ENCODE results near the gene ADRA1B.
"Not testable (repeated sequence)": the region's sequence is repeated elsewhere in the genome, so short reads cannot be mapped to it uniquely, and the experiment has no call there.

Gene ADRA1B

GRCh38 chr5:159933531-159934485, 17.5 kb downstream of the ADRA1B start:
- DNase-seq: no peak

GRCh38 chr5:159935946-159936345, 19.7 kb downstream of the ADRA1B start:
- no peak for DNase-seq

- DNase-seq: no peak
Observed at GRCh38 chr5:159936686-159937329, 20.5 kb downstream of the ADRA1B start.

- DNase-seq: no peak
Observed at GRCh38 chr5:159937580-159937979, 21.3 kb downstream of the ADRA1B start.

- DNase-seq: no peak
Observed at GRCh38 chr5:159943326-159943725, 27.0 kb downstream of the ADRA1B start.

GRCh38 chr5:159944056-159944600, 27.8 kb downstream of the ADRA1B start:
- no peak for DNase-seq

- DNase-seq: no peak
Observed at GRCh38 chr5:159945359-159945758, 29.1 kb downstream of the ADRA1B start.

- no peak for DNase-seq
Observed at GRCh38 chr5:159947708-159948358, 31.6 kb downstream of the ADRA1B start.

- DNase-seq: no peak
Observed at GRCh38 chr5:159951387-159951786, 35.1 kb downstream of the ADRA1B start.

GRCh38 chr5:159951834-159952233, 35.6 kb downstream of the ADRA1B start:
- no peak for DNase-seq

GRCh38 chr5:159953609-159954008, 37.3 kb downstream of the ADRA1B start:
- DNase-seq: no peak

GRCh38 chr5:159955056-159955624, 38.9 kb downstream of the ADRA1B start:
- no peak for DNase-seq

- no peak for DNase-seq
Observed at GRCh38 chr5:159956074-159956473, 39.8 kb downstream of the ADRA1B start.

- no peak for DNase-seq
Observed at GRCh38 chr5:159961176-159962160, 45.2 kb downstream of the ADRA1B start.

- DNase-seq: no peak
Observed at GRCh38 chr5:159962214-159962613, 45.9 kb downstream of the ADRA1B start.

- no peak for DNase-seq
Observed at GRCh38 chr5:159963935-159964334, 47.7 kb downstream of the ADRA1B start.

GRCh38 chr5:159965031-159965837, 49.0 kb downstream of the ADRA1B start:
- DNase-seq: no peak

- DNase-seq: not testable (repeated sequence)
Observed at GRCh38 chr5:159965838-159966128, 49.5 kb downstream of the ADRA1B start.

GRCh38 chr5:159969966-159970365, 53.7 kb downstream of the ADRA1B start:
- DNase-seq: no peak

- DNase-seq: no peak
Observed at GRCh38 chr5:159971038-159971437, 54.8 kb downstream of the ADRA1B start.

GRCh38 chr5:159971514-159971913, 55.2 kb downstream of the ADRA1B start:
- no peak for DNase-seq

Data from NCI-H1105 treated with DMSO at 0.1 percent for 48 hours (cell line).